ENCODE results near the gene PPP1R3F.

- TF ChIP-seq EP300 (IDR thresholded peaks at IDR 0.05; ENCODE audit: low read depth) (no peak), CTCF (IDR thresholded peaks at IDR 0.05) (no peak)
Measured at GRCh38 chrX:49247916-49248811, 21.4 kb upstream of the PPP1R3F start.

All from transverse colon (tissue), 3 donors.